Measurements from ENCODE around the gene UBE4B. TPM values are rescaled to one million over a fixed set of nuclear protein-coding genes. Genes with fewer than 3 reads are reported as not detected.

The UBE4B gene
- total and polyA plus RNA-seq, 9 donors = 26.3 to 46.9 (median 38.9) TPM

DNA sequence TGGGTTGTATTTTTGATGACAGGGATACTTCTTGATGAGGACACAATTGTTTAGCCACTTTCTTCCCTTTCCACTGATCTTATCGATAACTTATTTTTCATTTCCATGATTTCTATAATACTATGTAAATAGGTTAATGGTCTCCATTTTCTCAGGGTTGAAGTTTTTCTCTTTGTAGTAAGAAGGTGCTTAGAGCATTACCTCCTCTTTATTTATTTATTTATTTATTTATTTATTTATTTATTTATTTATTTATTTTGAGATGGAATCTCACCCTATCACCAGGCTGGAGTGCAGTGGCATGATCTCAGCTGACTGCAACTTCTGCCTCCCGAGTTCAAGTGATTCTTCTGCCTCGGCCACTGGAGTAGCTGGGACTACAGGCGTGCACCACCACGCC is 70.4 kb downstream of the UBE4B start:
- intact Hi-C loops (cut with DNase I) = no loop called here
- Histone ChIP-seq H3K4me1 (ENCODE audit: insufficient read depth) (no peaks in the 10 kb centered on the region), H3K4me3 (no peak overlapping the region), H3K36me3 (no peaks in the 10 kb centered on the region), H3K27me3 (no peaks in the 10 kb centered on the region), H3K9me3 (no peaks in the 10 kb centered on the region), H3K27ac (no peak overlapping the region)
- no peak for DNase-seq
- 96 to 98% (median 96%) methylated on average over 5 of the region's 5 CpGs for WGBS, 3 donors
- TF ChIP-seq, protein P1, sequence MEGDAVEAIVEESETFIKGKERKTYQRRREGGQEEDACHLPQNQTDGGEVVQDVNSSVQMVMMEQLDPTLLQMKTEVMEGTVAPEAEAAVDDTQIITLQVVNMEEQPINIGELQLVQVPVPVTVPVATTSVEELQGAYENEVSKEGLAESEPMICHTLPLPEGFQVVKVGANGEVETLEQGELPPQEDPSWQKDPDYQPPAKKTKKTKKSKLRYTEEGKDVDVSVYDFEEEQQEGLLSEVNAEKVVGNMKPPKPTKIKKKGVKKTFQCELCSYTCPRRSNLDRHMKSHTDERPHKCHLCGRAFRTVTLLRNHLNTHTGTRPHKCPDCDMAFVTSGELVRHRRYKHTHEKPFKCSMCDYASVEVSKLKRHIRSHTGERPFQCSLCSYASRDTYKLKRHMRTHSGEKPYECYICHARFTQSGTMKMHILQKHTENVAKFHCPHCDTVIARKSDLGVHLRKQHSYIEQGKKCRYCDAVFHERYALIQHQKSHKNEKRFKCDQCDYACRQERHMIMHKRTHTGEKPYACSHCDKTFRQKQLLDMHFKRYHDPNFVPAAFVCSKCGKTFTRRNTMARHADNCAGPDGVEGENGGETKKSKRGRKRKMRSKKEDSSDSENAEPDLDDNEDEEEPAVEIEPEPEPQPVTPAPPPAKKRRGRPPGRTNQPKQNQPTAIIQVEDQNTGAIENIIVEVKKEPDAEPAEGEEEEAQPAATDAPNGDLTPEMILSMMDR (IDR thresholded peaks at IDR 0.05) = no peak
- TF ChIP-seq EP300 (IDR thresholded peaks at IDR 0.05) (no peak), POLR2A (IDR thresholded peaks at IDR 0.05) (no peak)

DNA sequence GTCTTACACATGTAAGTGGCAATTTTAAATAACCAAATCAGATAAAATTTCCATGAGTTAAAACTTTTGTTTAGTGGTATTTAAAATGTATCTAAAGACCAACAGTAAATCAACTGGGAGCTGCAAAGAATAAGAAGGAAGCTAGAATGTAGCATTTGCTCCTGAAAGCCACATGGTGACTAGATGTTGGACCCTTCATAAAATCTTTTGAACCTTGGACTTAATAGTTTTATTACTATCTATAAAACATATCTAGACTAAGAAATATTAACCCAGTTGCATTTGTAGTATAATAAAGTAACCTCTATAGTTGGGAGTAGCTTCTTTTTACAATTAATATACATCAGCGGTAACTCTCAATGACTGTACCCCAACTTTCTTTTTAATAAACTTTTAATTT is 72.1 kb downstream of the UBE4B start:
- Histone ChIP-seq H3K4me1 (ENCODE audit: insufficient read depth) (no peaks in the 10 kb centered on the region), H3K4me3 (no peak overlapping the region), H3K36me3 (no peaks in the 10 kb centered on the region), H3K27ac (no peak overlapping the region), H3K9me3 (no peaks in the 10 kb centered on the region), H3K27me3 (no peaks in the 10 kb centered on the region)
- intact Hi-C loops (cut with DNase I) = no loop called here
- DNase-seq = no peak
- TF ChIP-seq, protein P1 (IDR thresholded peaks at IDR 0.05) = no peak
- TF ChIP-seq POLR2A (IDR thresholded peaks at IDR 0.05) (no peak), EP300 (IDR thresholded peaks at IDR 0.05) (no peak)
- WGBS, 3 donors = 92 to 100% (median 94%) methylated on average over 1 of the region's 1 CpG

GRCh38 chr1:10105484-10105883 is 72.7 kb downstream of the UBE4B start:
- Histone ChIP-seq H3K4me1 (ENCODE audit: insufficient read depth) (no peaks in the 10 kb centered on the region), H3K4me3 (no peak overlapping the region), H3K36me3 (no peaks in the 10 kb centered on the region), H3K9me3 (no peaks in the 10 kb centered on the region), H3K27ac (no peak overlapping the region), H3K27me3 (no peaks in the 10 kb centered on the region)
- intact Hi-C loops (cut with DNase I) = no loop called here
- TF ChIP-seq EP300 (IDR thresholded peaks at IDR 0.05) (no peak), POLR2A (IDR thresholded peaks at IDR 0.05) (no peak)
- TF ChIP-seq, protein P1 (IDR thresholded peaks at IDR 0.05) = no peak
- no peak for DNase-seq
- WGBS, 3 donors = 83% methylated on average over 4 of the region's 4 CpGs

GRCh38 chr1:10106241-10106640 is 73.5 kb downstream of the UBE4B start:
- Histone ChIP-seq H3K27me3 (no peaks in the 10 kb centered on the region), H3K4me3 (no peak overlapping the region), H3K27ac (no peak overlapping the region), H3K36me3 (no peaks in the 10 kb centered on the region), H3K4me1 (ENCODE audit: insufficient read depth) (no peaks in the 10 kb centered on the region), H3K9me3 (no peaks in the 10 kb centered on the region)
- no peak for DNase-seq
- 91 to 93% (median 93%) methylated on average over 17 of the region's 17 CpGs for WGBS, 3 donors
- intact Hi-C loops (cut with DNase I) = no loop called here
- TF ChIP-seq EP300 (IDR thresholded peaks at IDR 0.05) (no peak), POLR2A (IDR thresholded peaks at IDR 0.05) (no peak)
- TF ChIP-seq, protein P1 (IDR thresholded peaks at IDR 0.05) = no peak
